Loucy (cell line): ENCODE measurements around the gene DPF3.

ENCODE experiments used
- H2AFZ ChIP-seq: fragments of 200-600 bp; sonication (generic); 2 replicates; pipeline ENCODE4 v1.6.0; 2016; ENCODE audit warnings: antibody characterized with exemption, mild to moderate bottlenecking, low read length, moderate library complexity
- H3F3A ChIP-seq: fragments of 200-600 bp; 2 replicates; pipeline ENCODE4 v1.6.0; 2016; ENCODE audit warnings: antibody characterized with exemption, low read depth, mild to moderate bottlenecking
- H3K27me3 ChIP-seq: fragments of 200-600 bp; sonication (generic); 2 replicates; pipeline ENCODE4 v1.6.1; 2014; ENCODE audit warnings: low read length, mild to moderate bottlenecking; ENCODE audit not compliant: insufficient read depth, poor library complexity, severe bottlenecking
- H3K36me3 ChIP-seq: fragments of 200-600 bp; sonication (generic); 2 replicates; pipeline ENCODE4 v1.6.1; 2016; ENCODE audit warnings: low read length; ENCODE audit not compliant: insufficient read depth
- H3K4me1 ChIP-seq: fragments of 200-600 bp; sonication (generic); 2 replicates; pipeline ENCODE4 v1.5.1; 2014; ENCODE audit warnings: low read length, mild to moderate bottlenecking; ENCODE audit not compliant: insufficient read depth, poor library complexity, severe bottlenecking
- H3K4me2 ChIP-seq: fragments of 200-600 bp; sonication (generic); 2 replicates; pipeline ENCODE4 v1.6.0; 2014; ENCODE audit warnings: antibody characterized with exemption, low read length, low read depth, mild to moderate bottlenecking; ENCODE audit not compliant: poor library complexity, severe bottlenecking
- H3K4me3 ChIP-seq: fragments of 200-600 bp; sonication (generic); 2 replicates; pipeline ENCODE4 v1.5.1; 2014; ENCODE audit warnings: low read length, mild to moderate bottlenecking, mixed read lengths; ENCODE audit not compliant: poor library complexity, severe bottlenecking
- H3K79me2 ChIP-seq: fragments of 200-600 bp; sonication (generic); 2 replicates; pipeline ENCODE4 v1.6.1; 2014; ENCODE audit warnings: low read length; ENCODE audit not compliant: insufficient read depth
- H3K9ac ChIP-seq: fragments of 200-600 bp; sonication (generic); 2 replicates; pipeline ENCODE4 v1.6.0; 2014; ENCODE audit warnings: mild to moderate bottlenecking, low read depth, low read length, moderate library complexity; ENCODE audit not compliant: poor library complexity, severe bottlenecking
- H3K9me2 ChIP-seq: fragments of 200-600 bp; sonication (generic); replicated peaks from 2 replicates; pipeline ENCODE4 v1.6.1; 2016; ENCODE audit warnings: low read depth, low read length, mixed read lengths
- H3K9me3 ChIP-seq: fragments of 200-600 bp; sonication (generic); 2 replicates; pipeline ENCODE4 v1.6.1; 2014; ENCODE audit warnings: mild to moderate bottlenecking, antibody characterized with exemption, low read length, low read depth; ENCODE audit not compliant: insufficient read depth
- H4K20me1 ChIP-seq: fragments of 200-600 bp; sonication (generic); 2 replicates; pipeline ENCODE4 v1.6.0; 2014; ENCODE audit warnings: antibody characterized with exemption, low read length, mild to moderate bottlenecking; ENCODE audit not compliant: insufficient read depth, poor library complexity, severe bottlenecking
- CTCF ChIP-seq: fragments of 200-600 bp; sonication (generic); conservative IDR thresholded peaks from 2 replicates; pipeline ENCODE4 v1.5.1; 2014; ENCODE audit warnings: mild to moderate bottlenecking, antibody characterized with exemption, low read length
- EZH2phosphoT487 ChIP-seq: fragments of 200-600 bp; IDR thresholded peaks from 2 replicates; pipeline ENCODE4 v1.6.1; 2018; ENCODE audit warnings: antibody characterized with exemption, mild to moderate bottlenecking, moderate library complexity, borderline replicate concordance

DPF3 gene

GRCh38 chr14:72591391-72591790 is 302.5 kb downstream of the DPF3 start:
- TF ChIP-seq EZH2phosphoT487 (no peak), CTCF (no peak)
- peaks cover 13% of the 10 kb centered on the region; the same call in 1 of the 2 replicates for H3K79me2 ChIP-seq
- H3K4me3 ChIP-seq, result no peak overlapping the region
- no peaks in the 10 kb centered on the region for H3K36me3 ChIP-seq
- peak overlapping the region; percentile 66 for H3K4me2 ChIP-seq
- H3K27me3 ChIP-seq, result no peaks in the 10 kb centered on the region
- no peak overlapping the region for H2AFZ ChIP-seq
- H3K9me3 ChIP-seq, result no peaks in the 10 kb centered on the region
- peaks cover 91% of the 10 kb centered on the region for H3K4me1 ChIP-seq
- peaks cover 26% of the 10 kb centered on the region for H3F3A ChIP-seq
- peak overlapping the region; percentile 69 for H3K9ac ChIP-seq
- no peaks in the 10 kb centered on the region for H4K20me1 ChIP-seq
- no peaks in the 10 kb centered on the region for H3K9me2 ChIP-seq

GRCh38 chr14:72590577-72590976 is 303.3 kb downstream of the DPF3 start:
- no peaks in the 10 kb centered on the region for H3K9me2 ChIP-seq
- H3K9me3 ChIP-seq, result no peaks in the 10 kb centered on the region
- peak overlapping the region; percentile 66 for H3K4me2 ChIP-seq
- H3K27me3 ChIP-seq, result no peaks in the 10 kb centered on the region
- H3K36me3 ChIP-seq, result no peaks in the 10 kb centered on the region
- no peak overlapping the region for H2AFZ ChIP-seq
- peaks cover 82% of the 10 kb centered on the region for H3K4me1 ChIP-seq
- peaks cover 26% of the 10 kb centered on the region for H3F3A ChIP-seq
- H4K20me1 ChIP-seq, result no peaks in the 10 kb centered on the region
- peak overlapping the region; percentile 54 for H3K4me3 ChIP-seq
- TF ChIP-seq EZH2phosphoT487, result no peak
- TF ChIP-seq CTCF, result no peak
- peaks cover 13% of the 10 kb centered on the region; the same call in 1 of the 2 replicates for H3K79me2 ChIP-seq
- H3K9ac ChIP-seq, result peak overlapping the region; percentile 69

- no peaks in the 10 kb centered on the region for H4K20me1 ChIP-seq
- peak overlapping the region; percentile 66 for H3K4me2 ChIP-seq
- H3K9me2 ChIP-seq, result no peaks in the 10 kb centered on the region
- H3K4me3 ChIP-seq, result peak overlapping the region; percentile 54
- H3K9ac ChIP-seq, result peak overlapping the region; percentile 62
- H3K27me3 ChIP-seq, result no peaks in the 10 kb centered on the region
- peaks cover 80% of the 10 kb centered on the region for H3K4me1 ChIP-seq
- H2AFZ ChIP-seq, result no peak overlapping the region
- H3F3A ChIP-seq, result peaks cover 24% of the 10 kb centered on the region
- H3K79me2 ChIP-seq, result peaks cover 13% of the 10 kb centered on the region; the same call in 1 of the 2 replicates
- H3K9me3 ChIP-seq, result no peaks in the 10 kb centered on the region
- TF ChIP-seq CTCF (no peak), EZH2phosphoT487 (no peak)
- H3K36me3 ChIP-seq, result no peaks in the 10 kb centered on the region
Measured at GRCh38 chr14:72589652-72590051, 304.2 kb downstream of the DPF3 start.
